Mesothelial cell of epicardium (in vitro differentiated cells): ENCODE results near the gene RAB4A. TPM values are rescaled to one million over a fixed set of nuclear protein-coding genes. Genes with fewer than 3 reads are reported as not detected.

Experiments used
- DNase-seq, 2 experiments: peaks; one replicate each; pipeline ENCODE4 v3.0.0; 2021; ENCODE audit warnings: low spot score in 2 of 2; ENCODE audit not compliant: unreplicated experiment in 2 of 2
- H3K27ac Mint-ChIP-seq: 2 replicates; pipeline ENCODE4 v1.8.0; 2021; ENCODE audit warnings: mixed read lengths
- H3K27me3 Mint-ChIP-seq: 2 replicates; pipeline ENCODE4 v1.8.0; 2021; ENCODE audit warnings: low read depth, mixed read lengths
- H3K36me3 Mint-ChIP-seq: 2 replicates; pipeline ENCODE4 v1.8.0; 2021; ENCODE audit warnings: mixed read lengths
- H3K4me1 Mint-ChIP-seq: 2 replicates; pipeline ENCODE4 v1.8.0; 2021; ENCODE audit warnings: mixed read lengths
- H3K4me3 Mint-ChIP-seq: 2 replicates; pipeline ENCODE4 v1.8.0; 2021; ENCODE audit warnings: mild to moderate bottlenecking, moderate library complexity, mixed read lengths
- H3K9me3 Mint-ChIP-seq: 2 replicates; pipeline ENCODE4 v1.8.0; 2021; ENCODE audit warnings: mixed read lengths
- total RNA-seq: library from RNA; stranded (reverse); gene quantifications from 3 replicates; pipeline ENCODE4 v1.2.1, GENCODE V29; 2021
- TF ChIP-seq, protein P1 (sequence below): fragments of 200-600 bp; sonication (generic); IDR thresholded peaks from one replicate; pipeline ENCODE4 v1.5.0; 2021; ENCODE audit warnings: antibody characterized with exemption; ENCODE audit not compliant: unreplicated experiment

Gene RAB4A
- total RNA-seq, 1 donor from 2014 or later: 59.8 TPM

DNA sequence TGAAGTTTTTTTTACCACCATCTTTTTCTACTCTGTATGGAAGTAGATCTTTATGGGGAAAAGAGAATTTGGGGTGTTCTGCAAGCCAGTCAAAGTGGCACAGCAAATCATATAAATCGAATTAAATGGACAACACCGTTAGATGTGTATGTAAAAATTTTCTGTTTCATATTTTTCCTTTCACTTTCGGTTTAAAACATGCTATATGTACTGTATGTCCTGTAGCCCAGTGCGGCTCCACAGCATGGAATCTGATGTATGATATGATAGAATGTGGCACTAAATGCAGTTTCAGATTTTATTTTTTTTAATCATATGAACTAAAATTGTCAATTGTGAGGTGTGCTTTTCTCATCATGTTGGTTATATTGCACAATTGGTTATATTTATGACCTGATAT, 32.9 kb downstream of the RAB4A start:
- Mint-ChIP-seq H3K27me3 (no peaks in the 10 kb centered on the region), H3K27ac (no peak overlapping the region), H3K9me3 (no peaks in the 10 kb centered on the region), H3K4me3 (no peak overlapping the region), H3K4me1 (no peaks in the 10 kb centered on the region), H3K36me3 (peaks cover 34% of the 10 kb centered on the region)
- TF ChIP-seq, protein P1, sequence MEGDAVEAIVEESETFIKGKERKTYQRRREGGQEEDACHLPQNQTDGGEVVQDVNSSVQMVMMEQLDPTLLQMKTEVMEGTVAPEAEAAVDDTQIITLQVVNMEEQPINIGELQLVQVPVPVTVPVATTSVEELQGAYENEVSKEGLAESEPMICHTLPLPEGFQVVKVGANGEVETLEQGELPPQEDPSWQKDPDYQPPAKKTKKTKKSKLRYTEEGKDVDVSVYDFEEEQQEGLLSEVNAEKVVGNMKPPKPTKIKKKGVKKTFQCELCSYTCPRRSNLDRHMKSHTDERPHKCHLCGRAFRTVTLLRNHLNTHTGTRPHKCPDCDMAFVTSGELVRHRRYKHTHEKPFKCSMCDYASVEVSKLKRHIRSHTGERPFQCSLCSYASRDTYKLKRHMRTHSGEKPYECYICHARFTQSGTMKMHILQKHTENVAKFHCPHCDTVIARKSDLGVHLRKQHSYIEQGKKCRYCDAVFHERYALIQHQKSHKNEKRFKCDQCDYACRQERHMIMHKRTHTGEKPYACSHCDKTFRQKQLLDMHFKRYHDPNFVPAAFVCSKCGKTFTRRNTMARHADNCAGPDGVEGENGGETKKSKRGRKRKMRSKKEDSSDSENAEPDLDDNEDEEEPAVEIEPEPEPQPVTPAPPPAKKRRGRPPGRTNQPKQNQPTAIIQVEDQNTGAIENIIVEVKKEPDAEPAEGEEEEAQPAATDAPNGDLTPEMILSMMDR: no peak
- DNase-seq: no peak

DNA sequence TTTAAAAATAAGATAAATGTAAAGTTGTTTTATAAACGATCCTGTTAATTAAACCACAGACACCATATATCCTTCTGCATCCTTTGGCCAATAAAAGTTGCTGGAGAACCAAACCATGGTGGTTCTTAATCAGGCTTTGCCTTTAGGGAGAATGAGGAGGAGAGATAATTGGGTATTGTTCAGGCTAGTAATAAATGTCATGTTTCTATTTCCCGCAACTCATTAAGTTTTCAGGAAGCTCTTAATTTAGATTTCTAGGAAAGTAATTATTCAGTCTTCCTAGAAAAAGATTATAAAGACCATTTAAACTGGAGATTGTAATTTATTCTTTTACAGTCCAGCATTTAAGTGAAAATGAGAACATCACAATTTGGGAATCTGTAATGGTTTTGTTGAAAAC, 34.5 kb downstream of the RAB4A start:
- DNase-seq: no peak
- H3K27ac Mint-ChIP-seq: no peak overlapping the region
- peaks cover 24% of the 10 kb centered on the region for H3K36me3 Mint-ChIP-seq
- no peaks in the 10 kb centered on the region for H3K9me3 Mint-ChIP-seq
- H3K4me3 Mint-ChIP-seq: no peak overlapping the region
- no peaks in the 10 kb centered on the region for H3K4me1 Mint-ChIP-seq
- no peaks in the 10 kb centered on the region for H3K27me3 Mint-ChIP-seq
- TF ChIP-seq, protein P1: no peak

DNA sequence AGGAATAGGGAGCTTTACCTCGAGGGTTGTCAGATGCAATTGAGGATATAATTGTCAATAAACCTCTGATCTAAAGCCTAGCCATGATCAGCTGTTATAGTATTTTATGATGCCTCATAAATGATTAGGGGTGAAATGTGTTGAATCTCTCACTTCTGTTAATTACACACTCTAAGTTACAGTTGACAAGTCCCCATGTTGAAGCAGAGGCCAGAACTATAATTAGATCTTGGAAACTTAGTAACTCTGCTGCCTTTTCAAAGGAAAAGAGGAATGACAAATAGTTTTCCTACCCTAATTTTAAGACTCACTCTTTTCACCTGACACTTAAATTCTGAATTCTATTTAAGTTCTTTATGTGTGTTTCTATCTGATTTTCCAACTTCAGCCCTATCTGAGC, 38.2 kb downstream of the RAB4A start:
- DNase-seq: no peak
- Mint-ChIP-seq H3K9me3 (no peaks in the 10 kb centered on the region), H3K36me3 (peaks cover 21% of the 10 kb centered on the region), H3K27me3 (no peaks in the 10 kb centered on the region), H3K4me1 (no peaks in the 10 kb centered on the region), H3K4me3 (no peak overlapping the region), H3K27ac (no peak overlapping the region)
- TF ChIP-seq, protein P1: no peak

DNA sequence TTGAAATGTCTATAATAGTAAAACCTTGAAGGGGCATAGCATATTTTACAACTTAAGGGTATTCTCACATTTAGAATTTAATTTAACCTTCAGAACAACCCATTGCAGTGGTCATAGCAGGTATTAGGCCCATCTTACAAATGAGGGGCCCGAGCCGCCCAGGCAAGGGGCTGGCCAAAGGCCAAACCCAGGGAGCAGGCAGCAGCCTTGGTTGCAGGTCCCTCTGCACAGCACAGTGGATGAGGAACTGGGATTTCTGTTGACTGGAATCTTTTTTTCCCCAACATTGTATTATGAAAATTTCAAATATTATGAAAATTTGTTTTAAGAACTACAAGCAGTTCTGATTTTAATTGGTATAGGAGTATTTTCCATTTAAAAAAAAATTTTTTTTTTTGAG, 38.8 kb downstream of the RAB4A start:
- no peaks in the 10 kb centered on the region for H3K9me3 Mint-ChIP-seq
- no peak overlapping the region for H3K27ac Mint-ChIP-seq

DNA sequence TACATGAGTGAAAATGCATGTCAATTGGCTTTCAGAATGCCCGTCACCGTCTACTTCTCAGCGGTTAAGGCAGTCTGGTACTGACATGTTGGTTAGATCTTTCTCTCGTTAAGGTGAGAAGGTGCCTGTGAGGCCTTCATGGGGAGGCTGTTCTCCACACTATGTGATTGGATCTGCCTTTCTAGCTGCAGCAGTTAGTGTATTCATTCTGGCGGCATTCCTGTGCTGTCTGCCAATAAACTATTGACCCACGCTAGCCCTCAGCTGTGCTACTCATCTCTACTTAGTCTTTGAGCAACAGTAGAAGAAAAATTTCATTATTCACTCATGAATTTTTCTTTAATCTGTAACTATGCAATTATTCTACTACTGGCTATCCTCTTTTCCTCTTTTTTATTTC, 39.9 kb downstream of the RAB4A start:
- no peak overlapping the region for H3K27ac Mint-ChIP-seq
- H3K27me3 Mint-ChIP-seq: no peaks in the 10 kb centered on the region
- no peak for DNase-seq
- no peaks in the 10 kb centered on the region for H3K4me1 Mint-ChIP-seq
- H3K36me3 Mint-ChIP-seq: peaks cover 23% of the 10 kb centered on the region
- TF ChIP-seq, protein P1: no peak
- H3K9me3 Mint-ChIP-seq: peaks cover 3% of the 10 kb centered on the region
- H3K4me3 Mint-ChIP-seq: no peak overlapping the region

More for the DNA sequence above, 38.8 kb downstream of the RAB4A start:
- no peak for DNase-seq
- Mint-ChIP-seq H3K4me3 (no peak overlapping the region), H3K36me3 (peaks cover 19% of the 10 kb centered on the region), H3K4me1 (no peaks in the 10 kb centered on the region), H3K27me3 (no peaks in the 10 kb centered on the region)
- TF ChIP-seq, protein P1: no peak

DNA sequence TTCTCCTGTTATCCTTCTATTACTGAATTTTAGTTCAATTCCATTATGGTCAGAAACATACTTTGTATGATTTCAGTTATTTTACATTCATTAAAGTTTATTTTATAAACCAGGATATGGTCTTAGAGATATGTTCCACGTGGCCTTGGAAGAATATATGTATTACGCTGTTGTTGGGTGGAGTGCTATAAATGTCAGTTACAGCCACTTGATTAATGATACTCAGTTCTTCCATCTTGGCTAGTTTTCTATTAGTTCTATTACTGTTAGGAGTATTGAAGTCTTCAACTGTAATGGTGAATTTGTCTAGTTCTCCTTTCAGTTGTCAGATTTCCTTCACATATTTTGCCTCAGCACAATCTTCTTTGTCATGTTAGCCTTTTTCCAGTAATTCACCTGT, 45.3 kb downstream of the RAB4A start:
- no peak for DNase-seq
- H3K4me3 Mint-ChIP-seq: no peak overlapping the region

More for the DNA sequence above, 45.3 kb downstream of the RAB4A start:
- Mint-ChIP-seq H3K27me3 (no peaks in the 10 kb centered on the region), H3K27ac (no peak overlapping the region), H3K36me3 (peaks cover 30% of the 10 kb centered on the region), H3K4me1 (peaks cover 3% of the 10 kb centered on the region), H3K9me3 (peaks cover 6% of the 10 kb centered on the region)
- TF ChIP-seq, protein P1: no peak
